ENCODE results near the gene RASGRP1. TPM values are rescaled to one million over a fixed set of nuclear protein-coding genes. Genes with fewer than 3 reads are reported as not detected.

The RASGRP1 gene
- total RNA-seq, 3 donors from 2014 or later (not counting 1 experiment from before 2014, with no cell fraction given): 65.9 to 122 (median 96.5) TPM

GRCh38 chr15:38475361-38475760, 89.3 kb downstream of the RASGRP1 start:
- H3K36me3 Mint-ChIP-seq: no peaks in the 10 kb centered on the region
- Histone ChIP-seq H3K27ac (ENCODE audit: low read length) (no peak overlapping the region), H3K27me3 (ENCODE audit: control insufficient read depth, insufficient read depth, low read length) (no peaks in the 10 kb centered on the region), H3K9me3 (ENCODE audit: control insufficient read depth, insufficient read depth, low read length) (no peaks in the 10 kb centered on the region), H3K4me1 (ENCODE audit: control insufficient read depth, insufficient read depth, low read length) (no peaks in the 10 kb centered on the region), H3K36me3 (ENCODE audit: control insufficient read depth, insufficient read depth, low read length) (peaks cover 33% of the 10 kb centered on the region), H3K4me3 (ENCODE audit: low read length) (no peak overlapping the region)
- intact Hi-C loops (cut with micrococcal nuclease): loop anchor here (2.0 to 10.0 kb wide), 4 partner anchors 49 to 1109 kb away; partner anchors contain the start of genes RASGRP1 and THBS1
- TF ChIP-seq, protein P1, sequence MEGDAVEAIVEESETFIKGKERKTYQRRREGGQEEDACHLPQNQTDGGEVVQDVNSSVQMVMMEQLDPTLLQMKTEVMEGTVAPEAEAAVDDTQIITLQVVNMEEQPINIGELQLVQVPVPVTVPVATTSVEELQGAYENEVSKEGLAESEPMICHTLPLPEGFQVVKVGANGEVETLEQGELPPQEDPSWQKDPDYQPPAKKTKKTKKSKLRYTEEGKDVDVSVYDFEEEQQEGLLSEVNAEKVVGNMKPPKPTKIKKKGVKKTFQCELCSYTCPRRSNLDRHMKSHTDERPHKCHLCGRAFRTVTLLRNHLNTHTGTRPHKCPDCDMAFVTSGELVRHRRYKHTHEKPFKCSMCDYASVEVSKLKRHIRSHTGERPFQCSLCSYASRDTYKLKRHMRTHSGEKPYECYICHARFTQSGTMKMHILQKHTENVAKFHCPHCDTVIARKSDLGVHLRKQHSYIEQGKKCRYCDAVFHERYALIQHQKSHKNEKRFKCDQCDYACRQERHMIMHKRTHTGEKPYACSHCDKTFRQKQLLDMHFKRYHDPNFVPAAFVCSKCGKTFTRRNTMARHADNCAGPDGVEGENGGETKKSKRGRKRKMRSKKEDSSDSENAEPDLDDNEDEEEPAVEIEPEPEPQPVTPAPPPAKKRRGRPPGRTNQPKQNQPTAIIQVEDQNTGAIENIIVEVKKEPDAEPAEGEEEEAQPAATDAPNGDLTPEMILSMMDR (IDR thresholded peaks at IDR 0.05): no peak
- no peaks in the 10 kb centered on the region for H3K27me3 Mint-ChIP-seq (ENCODE audit: low read depth in 2 of 2)
- no peak for ATAC-seq
- 98% methylated on average over 2 of the region's 2 CpGs for WGBS (ENCODE audit: insufficient coverage)
- H3K9me3 Mint-ChIP-seq: no peaks in the 10 kb centered on the region
- peaks cover 5 to 7% of the 10 kb centered on the region in 2 donors for H3K4me1 Mint-ChIP-seq
- no peak overlapping the region for H3K4me3 Mint-ChIP-seq
- no peak for DNase-seq
- H3K27ac Mint-ChIP-seq: peak overlapping the region in 1 of 2 donors; percentile 9

DNA sequence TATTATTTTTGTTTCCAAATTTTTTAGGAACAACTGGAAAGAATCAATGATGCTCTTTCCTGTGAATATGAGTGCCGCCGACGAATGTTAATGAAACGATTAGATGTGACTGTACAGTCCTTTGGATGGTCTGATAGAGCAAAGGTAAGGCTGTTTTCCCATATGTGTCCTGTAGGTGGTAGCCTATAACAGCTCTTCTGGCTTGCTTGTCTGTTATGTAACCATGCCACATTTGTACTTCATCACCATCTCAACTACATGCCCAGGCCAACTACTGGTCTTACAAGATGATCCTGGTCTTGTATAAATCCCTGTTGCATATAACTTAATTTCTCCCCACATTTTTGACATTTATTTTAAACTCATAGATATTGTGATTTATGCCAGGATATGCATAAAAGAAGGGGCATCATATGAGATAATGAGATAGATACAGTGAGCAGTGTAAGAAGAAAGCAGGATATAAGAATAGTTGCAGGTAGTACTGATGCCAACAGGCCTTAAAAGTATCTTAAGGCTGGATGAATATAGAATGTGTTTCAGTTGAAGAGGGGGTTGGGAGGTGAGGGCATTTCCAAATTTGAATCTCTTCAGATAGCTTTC, 90.4 kb downstream of the RASGRP1 start:
- H3K27me3 ChIP-seq (ENCODE audit: control insufficient read depth, insufficient read depth, low read length): no peaks in the 10 kb centered on the region
- ATAC-seq: peak; percentile 93 to 100 (median 99)
- H3K4me3 ChIP-seq (ENCODE audit: low read length): no peak overlapping the region
- intact Hi-C loops (cut with micrococcal nuclease): loop anchor here (1.0 to 10.0 kb wide), 6 partner anchors 51 to 1111 kb away; partner anchors contain the start of genes RASGRP1 and THBS1
- TF ChIP-seq, protein P1 (IDR thresholded peaks at IDR 0.05): peak; percentile 83
- WGBS (ENCODE audit: insufficient coverage): 66% methylated on average over 4 of the region's 4 CpGs
- Mint-ChIP-seq H3K9me3 (no peaks in the 10 kb centered on the region), H3K36me3 (no peaks in the 10 kb centered on the region), H3K27me3 (ENCODE audit: low read depth in 2 of 2) (no peaks in the 10 kb centered on the region), H3K27ac (peak overlapping the region; percentile 64 to 71), H3K4me3 (peak overlapping the region; percentile 14), H3K4me1 (peaks cover 5 to 7% of the 10 kb centered on the region in 2 donors)
- DNase-seq: peak in 1 of 2 donors; percentile 85
- peaks cover 33% of the 10 kb centered on the region for H3K36me3 ChIP-seq (ENCODE audit: control insufficient read depth, insufficient read depth, low read length)
- H3K9me3 ChIP-seq (ENCODE audit: control insufficient read depth, insufficient read depth, low read length): no peaks in the 10 kb centered on the region
- no peaks in the 10 kb centered on the region for H3K4me1 ChIP-seq (ENCODE audit: control insufficient read depth, insufficient read depth, low read length)
- no peak overlapping the region for H3K27ac ChIP-seq (ENCODE audit: low read length)

GRCh38 chr15:38471974-38472373, 92.6 kb downstream of the RASGRP1 start:
- ATAC-seq: no peak
- H3K27ac ChIP-seq (ENCODE audit: low read length): no peak overlapping the region
- Mint-ChIP-seq H3K36me3 (no peaks in the 10 kb centered on the region), H3K9me3 (no peaks in the 10 kb centered on the region), H3K27ac (no peak overlapping the region), H3K27me3 (ENCODE audit: low read depth in 2 of 2) (no peaks in the 10 kb centered on the region), H3K4me3 (no peak overlapping the region), H3K4me1 (peaks cover 5 to 7% of the 10 kb centered on the region in 2 donors)
- intact Hi-C loops (cut with micrococcal nuclease): loop anchor here (10.0 kb wide), 3 partner anchors 53 to 1113 kb away; partner anchors contain the start of genes RASGRP1 and THBS1
- H3K4me3 ChIP-seq (ENCODE audit: low read length): no peak overlapping the region
- H3K9me3 ChIP-seq (ENCODE audit: control insufficient read depth, insufficient read depth, low read length): no peaks in the 10 kb centered on the region
- H3K4me1 ChIP-seq (ENCODE audit: control insufficient read depth, insufficient read depth, low read length): no peaks in the 10 kb centered on the region
- TF ChIP-seq, protein P1 (IDR thresholded peaks at IDR 0.05): no peak
- H3K36me3 ChIP-seq (ENCODE audit: control insufficient read depth, insufficient read depth, low read length): peaks cover 39% of the 10 kb centered on the region
- no peak for DNase-seq
- no peaks in the 10 kb centered on the region for H3K27me3 ChIP-seq (ENCODE audit: control insufficient read depth, insufficient read depth, low read length)
- no CpG with 5 or more reads among the region's 2 CpGs for WGBS (ENCODE audit: insufficient coverage)
